Breast epithelium (tissue), 3 donors: Measurements from ENCODE around the gene LHFPL5.

ENCODE experiments used
- CTCF ChIP-seq, 3 donors: fragments of 450-650 bp; IDR thresholded peaks; one replicate each; pipeline ENCODE4 v1.5.1; 2016 to 2017; ENCODE audit warnings: antibody characterized with exemption in 3 of 3, mild to moderate bottlenecking in 3 of 3, moderate library complexity in 3 of 3
- POLR2A ChIP-seq: fragments of 450-650 bp; IDR thresholded peaks from one replicate; pipeline ENCODE4 v1.6.1; 2016; ENCODE audit warnings: antibody characterized with exemption, mild to moderate bottlenecking, moderate library complexity

GRCh38 chr6:35786272-35786671, 18.9 kb upstream of the LHFPL5 start:
- no peak for TF ChIP-seq CTCF (IDR thresholded peaks at IDR 0.05)
- no peak for TF ChIP-seq POLR2A
